Fibroblast of skin of back (primary cell): Measurements from ENCODE around the gene KLHL30.

Experiments
- DNase-seq: peaks from one replicate; pipeline ENCODE4 v3.0.0-alpha.2; 2013

Gene KLHL30

GRCh38 chr2:238183821-238184220, 45.4 kb downstream of the KLHL30 start:
- no peak for DNase-seq

DNA sequence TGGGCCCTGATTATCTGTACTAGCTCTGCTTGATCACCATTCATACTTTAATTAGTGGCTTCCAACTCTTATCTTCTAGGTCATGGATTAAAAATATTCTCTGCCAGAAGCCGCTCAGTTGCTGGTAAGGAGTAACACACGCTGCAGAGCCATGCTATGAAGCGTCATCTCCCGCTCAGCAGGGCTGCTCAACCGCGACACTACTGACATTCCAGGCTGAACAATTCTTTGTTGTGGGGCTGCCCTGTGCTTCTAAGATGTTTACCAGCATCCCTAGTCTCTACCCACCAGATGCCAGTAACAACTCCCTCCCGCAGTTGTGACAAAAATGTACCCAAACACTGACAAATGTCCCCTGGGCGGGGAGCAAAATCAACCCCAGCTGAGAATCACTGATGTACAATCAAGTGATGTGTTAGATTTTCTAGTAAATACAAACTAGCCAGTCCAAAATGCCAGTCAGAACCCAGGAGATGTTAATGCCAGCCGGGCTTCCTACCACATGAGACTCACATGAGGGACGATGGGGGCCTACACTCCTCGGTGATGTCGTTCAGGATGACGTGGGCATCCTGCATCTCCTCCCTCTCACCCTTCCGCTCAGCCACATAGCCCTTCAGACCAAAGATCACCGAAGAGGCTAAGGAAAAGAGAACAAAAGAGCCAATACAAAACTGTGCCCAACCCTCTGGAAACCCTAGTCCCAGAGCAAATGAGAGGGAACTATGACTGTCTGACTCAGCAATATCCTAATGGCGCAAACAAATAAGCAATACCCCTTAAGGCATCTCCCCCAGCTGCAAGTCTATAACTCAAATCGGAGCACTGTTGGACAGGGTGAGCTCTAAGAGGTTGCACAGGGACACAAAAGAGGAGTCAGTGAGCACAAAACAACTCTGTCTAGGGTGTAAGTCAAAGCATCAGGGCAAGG, 49.4 kb downstream of the KLHL30 start:
- DNase-seq = no peak

DNA sequence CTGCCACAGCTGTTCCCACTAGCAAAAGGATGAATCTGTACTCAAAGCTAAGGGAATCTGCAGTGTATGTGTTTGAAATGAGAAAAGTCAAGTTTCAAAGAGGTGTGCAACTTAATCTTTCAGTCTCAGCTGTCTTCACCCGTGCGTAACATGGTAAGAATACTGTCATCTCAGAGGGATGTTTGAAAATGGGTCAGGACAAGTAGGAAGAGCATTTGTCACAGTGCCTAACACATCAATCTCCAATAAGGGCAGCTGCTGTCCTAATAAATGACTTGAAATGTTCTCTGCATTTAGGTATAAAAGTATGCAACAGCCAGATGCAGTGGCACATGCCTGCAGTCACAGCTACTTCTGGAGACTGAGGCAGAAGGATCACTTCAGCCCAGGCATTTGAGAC, 52.0 kb downstream of the KLHL30 start:
- no peak for DNase-seq
